ENCODE results near the gene CLNS1A.
A peak's percentile ranks its signal among the peaks of the same experiment; 100 is the strongest.
"Not testable (repeated sequence)": the region's sequence is repeated elsewhere in the genome, so short reads cannot be mapped to it uniquely, and the experiment has no call there.

CLNS1A gene

GRCh38 chr11:77619576-77620198 is 17.9 kb downstream of the CLNS1A start:
- peak in 1 of 2 donors; percentile 21 for DNase-seq (ENCODE audit: low read depth in 2 of 2)

GRCh38 chr11:77617892-77618291 is 19.7 kb downstream of the CLNS1A start:
- no peak for DNase-seq (ENCODE audit: low read depth in 2 of 2)

- DNase-seq (ENCODE audit: low read depth in 2 of 2) = no peak
These were observed 25.7 kb downstream of the CLNS1A start for GRCh38 chr11:77611921-77612320.

- DNase-seq (ENCODE audit: low read depth in 2 of 2) = no peak
These were observed 28.4 kb downstream of the CLNS1A start for GRCh38 chr11:77609234-77609633.

- DNase-seq (ENCODE audit: low read depth in 2 of 2) = no peak
These were observed 33.3 kb downstream of the CLNS1A start for GRCh38 chr11:77604281-77604680.

- no peak for DNase-seq (ENCODE audit: low read depth in 2 of 2)
These were observed 35.1 kb downstream of the CLNS1A start for GRCh38 chr11:77602381-77603088.

- no peak for DNase-seq (ENCODE audit: low read depth in 2 of 2)
These were observed 39.4 kb downstream of the CLNS1A start for GRCh38 chr11:77598195-77598594.

- DNase-seq (ENCODE audit: low read depth in 2 of 2) = no peak
These were observed 41.0 kb downstream of the CLNS1A start for GRCh38 chr11:77596626-77597025.

GRCh38 chr11:77593883-77594282 is 43.7 kb downstream of the CLNS1A start:
- no peak for DNase-seq (ENCODE audit: low read depth in 2 of 2)

GRCh38 chr11:77592727-77593126 is 44.9 kb downstream of the CLNS1A start:
- DNase-seq (ENCODE audit: low read depth in 2 of 2) = no peak

GRCh38 chr11:77590194-77590782 is 47.3 kb downstream of the CLNS1A start:
- no peak for DNase-seq (ENCODE audit: low read depth in 2 of 2)

GRCh38 chr11:77589521-77590193 is 47.9 kb downstream of the CLNS1A start, which contains the start of gene AQP11:
TSS of gene AQP11 (plus strand) at chr11:77589953. CDS start at chr11:77589993, 40 bp downstream.
- peak; percentile 22 to 53 for DNase-seq (ENCODE audit: low read depth in 2 of 2)

GRCh38 chr11:77589181-77589520 is 48.4 kb downstream of the CLNS1A start:
- DNase-seq (ENCODE audit: low read depth in 2 of 2) = no peak

GRCh38 chr11:77580712-77581337 is 56.8 kb downstream of the CLNS1A start:
- DNase-seq (ENCODE audit: low read depth in 2 of 2) = no peak

GRCh38 chr11:77575428-77575827 is 62.2 kb downstream of the CLNS1A start:
- not testable (repeated sequence) for DNase-seq (ENCODE audit: low read depth in 2 of 2)

- not testable (repeated sequence) for DNase-seq (ENCODE audit: low read depth in 2 of 2)
These were observed 66.7 kb downstream of the CLNS1A start for GRCh38 chr11:77570896-77571295.

- DNase-seq (ENCODE audit: low read depth in 2 of 2) = no peak
These were observed 67.9 kb downstream of the CLNS1A start for GRCh38 chr11:77569676-77570070.

GRCh38 chr11:77568916-77569675 is 68.5 kb downstream of the CLNS1A start:
- no peak for DNase-seq (ENCODE audit: low read depth in 2 of 2)

GRCh38 chr11:77568306-77568705 is 69.3 kb downstream of the CLNS1A start:
- no peak for DNase-seq (ENCODE audit: low read depth in 2 of 2)
